HG03558 (cell line): Measurements from ENCODE around the gene TRIM39.
A peak's percentile ranks its signal among the peaks of the same experiment; 100 is the strongest.
"Not testable (repeated sequence)": the region's sequence is repeated elsewhere in the genome, so short reads cannot be mapped to it uniquely, and the experiment has no call there.

ENCODE experiments used
- ATAC-seq: cut with Tn5 transposase; IDR thresholded peaks from one replicate; pipeline ENCODE4 v1.9.1; 2021; ENCODE audit warnings: moderate number of reproducible peaks; ENCODE audit not compliant: unreplicated experiment; ENCODE audit errors: extremely low read depth

Gene TRIM39

GRCh38 chr6:30326526-30327231 is at the start of gene TRIM39:
TSS of gene TRIM39 (plus strand) at chr6:30326927. CDS start at chr6:30329318, 2,391 bp downstream.
- ATAC-seq = peak; percentile 49

GRCh38 chr6:30280988-30281387 is 45.7 kb upstream of the TRIM39 start:
- not testable (repeated sequence) for ATAC-seq

- no peak for ATAC-seq
Observed at GRCh38 chr6:30282522-30282921, 44.2 kb upstream of the TRIM39 start.

DNA sequence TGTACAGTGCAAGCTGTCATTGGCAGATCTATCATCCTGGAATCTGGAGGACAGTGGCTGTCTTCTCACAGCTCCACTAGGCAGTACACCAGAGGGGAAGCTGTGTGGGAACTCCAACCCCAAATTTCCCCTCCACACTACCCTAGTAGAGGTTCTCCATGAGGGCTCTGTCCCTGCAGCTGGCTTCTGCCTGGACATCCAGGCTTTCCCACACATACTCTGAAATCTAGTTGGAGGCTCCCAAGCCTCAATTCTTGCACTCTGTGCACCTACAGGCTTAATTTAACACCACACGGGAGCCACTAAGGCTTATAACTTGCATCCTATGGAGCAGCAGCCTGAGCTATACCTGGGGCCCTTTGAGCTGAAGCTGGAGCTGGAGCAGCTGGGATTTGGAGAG is 43.0 kb upstream of the TRIM39 start:
- ATAC-seq = no peak

GRCh38 chr6:30287139-30287538 is 39.6 kb upstream of the TRIM39 start:
- ATAC-seq = no peak

GRCh38 chr6:30295837-30296236 is 30.9 kb upstream of the TRIM39 start:
- ATAC-seq = no peak

- no peak for ATAC-seq
Observed at GRCh38 chr6:30304002-30304401, 22.7 kb upstream of the TRIM39 start.

GRCh38 chr6:30311101-30311500 is 15.6 kb upstream of the TRIM39 start:
- no peak for ATAC-seq

GRCh38 chr6:30311671-30312070 is 15.1 kb upstream of the TRIM39 start:
- no peak for ATAC-seq

DNA sequence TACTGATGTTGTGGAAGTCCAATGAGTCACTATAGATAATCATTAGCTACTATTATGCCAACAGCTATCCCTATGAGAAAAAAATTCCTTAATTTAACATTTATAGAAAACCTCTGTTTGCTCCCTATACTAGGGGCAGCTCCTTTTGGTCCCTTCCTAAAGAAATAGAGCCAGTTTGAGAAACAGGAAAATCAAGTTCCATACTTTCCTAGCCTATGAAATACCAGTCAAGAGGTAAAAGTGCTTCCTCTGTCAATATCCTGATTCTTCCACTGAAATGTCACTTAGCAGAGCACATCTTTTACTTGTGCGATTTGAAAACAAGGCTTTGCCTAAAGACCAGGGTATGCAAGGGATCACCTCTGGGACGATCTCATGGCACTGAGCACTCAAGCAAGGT is 14.5 kb upstream of the TRIM39 start:
- no peak for ATAC-seq

GRCh38 chr6:30312676-30313321 is 13.9 kb upstream of the TRIM39 start:
- no peak for ATAC-seq

- ATAC-seq = no peak
Observed at GRCh38 chr6:30315156-30315555, 11.6 kb upstream of the TRIM39 start.

- ATAC-seq = no peak
Observed at GRCh38 chr6:30317913-30318589, 8.7 kb upstream of the TRIM39 start.

GRCh38 chr6:30319146-30319835 is 7.4 kb upstream of the TRIM39 start:
- no peak for ATAC-seq

GRCh38 chr6:30321692-30322388 is 4.9 kb upstream of the TRIM39 start:
- ATAC-seq = no peak

DNA sequence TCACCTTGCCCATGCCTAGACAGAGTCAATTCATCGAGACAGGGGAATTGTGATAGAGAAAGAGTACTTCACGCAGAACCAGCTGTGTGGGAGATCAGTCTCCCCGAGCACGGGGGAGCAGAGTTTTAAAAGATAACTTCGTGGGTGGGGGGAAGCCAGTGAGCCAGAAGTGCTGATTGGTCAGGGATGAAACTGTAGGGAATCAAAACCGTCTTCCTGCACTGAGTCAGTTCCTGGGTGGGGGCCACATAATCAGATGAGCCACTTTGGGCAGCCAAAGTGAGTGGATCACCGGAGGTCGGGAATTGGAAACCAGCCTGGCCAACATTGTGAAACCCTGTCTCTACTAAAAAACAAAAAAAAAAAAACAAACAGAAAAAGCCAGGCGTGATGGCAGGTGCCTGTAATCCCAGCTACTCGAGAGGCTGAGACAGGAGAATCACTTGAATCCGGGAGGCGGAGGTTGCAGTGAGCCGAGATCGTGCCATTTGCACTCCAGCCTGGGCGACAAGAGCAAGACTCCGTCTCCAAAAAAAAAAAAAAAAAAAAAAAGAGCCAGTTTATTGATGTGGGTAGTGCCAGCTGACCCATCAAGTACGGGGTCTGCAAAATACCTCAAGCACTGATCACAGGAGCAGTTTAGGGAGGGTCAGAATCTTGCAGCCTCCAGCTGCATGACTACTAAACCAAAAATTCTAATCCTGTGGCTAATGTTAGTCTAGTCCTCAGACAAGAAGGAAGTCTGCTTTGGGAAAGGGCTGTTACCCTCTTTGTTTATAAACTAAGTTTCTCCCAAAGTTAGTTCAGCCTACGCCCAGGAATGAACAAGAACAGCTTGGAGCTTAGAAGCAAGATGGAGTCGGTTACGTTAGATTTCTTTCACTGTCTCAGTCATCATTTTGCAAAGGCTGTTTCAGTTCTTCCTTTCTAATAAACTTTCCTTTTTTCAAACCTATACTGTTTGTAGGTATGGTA is 3.9 kb upstream of the TRIM39 start:
- ATAC-seq = no peak

- no peak for ATAC-seq
Observed at GRCh38 chr6:30323806-30324205, 2.9 kb upstream of the TRIM39 start.

DNA sequence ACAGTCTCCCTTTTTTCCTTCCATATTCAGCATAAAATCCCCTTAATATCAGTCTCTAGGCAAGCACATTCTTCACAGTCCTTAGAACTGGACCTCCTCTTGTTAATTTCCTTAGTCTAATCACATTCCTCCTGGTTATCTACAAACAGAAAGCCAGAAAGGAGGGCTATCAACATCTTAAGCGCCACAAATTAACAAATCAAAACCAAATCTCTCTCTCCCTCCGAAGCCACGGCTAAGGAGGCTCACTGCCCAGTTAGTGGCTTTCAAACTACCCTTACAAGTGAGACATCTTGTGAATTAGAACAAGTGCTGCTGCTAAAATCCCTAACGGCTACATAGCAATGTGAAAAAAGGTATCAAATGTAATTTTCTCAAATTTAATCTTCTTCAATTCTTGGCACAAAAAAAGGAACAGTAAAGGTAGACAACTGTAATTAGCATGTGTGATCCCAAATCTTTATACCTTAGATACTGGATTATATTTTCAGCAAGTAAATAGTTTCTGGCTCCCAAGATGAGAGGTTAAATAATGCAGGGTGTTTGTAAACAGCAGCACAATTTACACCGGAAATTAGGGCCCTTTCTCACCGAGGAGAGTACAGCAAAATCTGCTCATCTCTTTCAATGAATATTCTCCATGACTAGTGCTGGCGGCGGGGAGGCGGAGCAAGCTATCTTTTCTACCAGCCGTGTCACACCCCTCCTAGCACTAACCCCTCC is 1.4 kb upstream of the TRIM39 start:
- no peak for ATAC-seq
